C4-2B (cell line): ENCODE results near the gene TRAPPC2B.

Experiments
- ZFX ChIP-seq: fragments of 450-650 bp; IDR thresholded peaks from 2 replicates; pipeline ENCODE4 v1.6.1; 2017
- TF ChIP-seq, protein P1 (sequence below): fragments of 450-650 bp; conservative IDR thresholded peaks from 2 replicates; pipeline ENCODE4 v1.5.1; 2017; ENCODE audit warnings: mild to moderate bottlenecking

DNA sequence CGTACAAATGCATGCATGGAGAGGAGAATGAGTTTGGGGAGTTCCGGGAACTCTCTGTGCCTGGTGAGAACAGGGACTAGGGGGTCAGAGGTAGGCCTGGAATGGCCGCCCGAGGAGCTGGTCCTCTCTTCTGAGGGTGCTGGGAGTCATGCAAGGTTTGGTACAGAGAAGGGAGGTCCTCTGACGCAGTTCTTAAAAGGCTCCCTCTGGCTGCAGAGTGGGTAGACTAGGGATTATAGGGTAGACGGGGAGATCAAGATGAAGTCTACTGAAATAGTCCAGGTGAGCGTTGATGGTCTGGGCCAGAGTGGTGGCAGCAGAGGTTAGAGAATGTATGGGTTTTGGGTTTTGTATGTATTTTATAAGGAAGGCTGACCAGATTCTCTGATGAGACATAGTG, 11.5 kb upstream of the TRAPPC2B start:
- TF ChIP-seq, protein P1, sequence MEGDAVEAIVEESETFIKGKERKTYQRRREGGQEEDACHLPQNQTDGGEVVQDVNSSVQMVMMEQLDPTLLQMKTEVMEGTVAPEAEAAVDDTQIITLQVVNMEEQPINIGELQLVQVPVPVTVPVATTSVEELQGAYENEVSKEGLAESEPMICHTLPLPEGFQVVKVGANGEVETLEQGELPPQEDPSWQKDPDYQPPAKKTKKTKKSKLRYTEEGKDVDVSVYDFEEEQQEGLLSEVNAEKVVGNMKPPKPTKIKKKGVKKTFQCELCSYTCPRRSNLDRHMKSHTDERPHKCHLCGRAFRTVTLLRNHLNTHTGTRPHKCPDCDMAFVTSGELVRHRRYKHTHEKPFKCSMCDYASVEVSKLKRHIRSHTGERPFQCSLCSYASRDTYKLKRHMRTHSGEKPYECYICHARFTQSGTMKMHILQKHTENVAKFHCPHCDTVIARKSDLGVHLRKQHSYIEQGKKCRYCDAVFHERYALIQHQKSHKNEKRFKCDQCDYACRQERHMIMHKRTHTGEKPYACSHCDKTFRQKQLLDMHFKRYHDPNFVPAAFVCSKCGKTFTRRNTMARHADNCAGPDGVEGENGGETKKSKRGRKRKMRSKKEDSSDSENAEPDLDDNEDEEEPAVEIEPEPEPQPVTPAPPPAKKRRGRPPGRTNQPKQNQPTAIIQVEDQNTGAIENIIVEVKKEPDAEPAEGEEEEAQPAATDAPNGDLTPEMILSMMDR: no peak
- no peak for TF ChIP-seq ZFX
